Measurements from ENCODE around the gene RIMS1.

DNA sequence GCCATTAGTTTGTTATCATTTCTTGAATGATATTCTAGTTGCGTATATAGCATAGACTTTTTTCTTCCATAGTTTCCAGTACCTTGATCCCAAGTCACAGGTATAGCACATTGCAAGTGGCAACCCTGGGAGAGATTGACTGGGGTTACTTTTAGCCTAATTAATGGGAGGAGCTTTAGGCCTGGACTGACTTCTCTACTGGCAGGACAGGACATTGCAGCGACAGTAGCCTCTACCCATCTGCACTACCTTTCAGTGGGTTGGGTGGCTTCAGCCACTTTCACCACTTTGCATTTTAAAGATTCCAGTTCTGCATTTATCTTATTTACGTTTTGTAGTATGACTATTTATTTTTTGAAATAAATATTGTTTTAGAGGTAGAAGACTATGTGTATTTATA lies 320.3 kb downstream of the RIMS1 start:
- TF ChIP-seq CTCF (conservative IDR thresholded peaks at IDR 0.05; ENCODE audit: low read depth, low read length) (no peak), EZH2 (IDR thresholded peaks at IDR 0.05; ENCODE audit: low read length, unreplicated experiment) (no peak), EZH2phosphoT487 (IDR thresholded peaks at IDR 0.05; ENCODE audit: borderline replicate concordance, low read length) (no peak)

All from PC-3 (cell line).